GM12891 (cell line): Measurements from ENCODE around the gene ALK.

Experiments used
- PAX5 ChIP-seq: IDR thresholded peaks from 2 replicates; pipeline ENCODE4 v1.6.1; 2011; ENCODE audit warnings: low read length, moderate library complexity, mild to moderate bottlenecking; ENCODE audit not compliant: insufficient read depth, severe bottlenecking
- POLR2A ChIP-seq: IDR thresholded peaks from 2 replicates; pipeline ENCODE4 v1.6.1; 2011; ENCODE audit warnings: low read depth, low read length, control low read depth
- POLR2AphosphoS5 ChIP-seq: IDR thresholded peaks from 2 replicates; pipeline ENCODE4 v1.6.1; 2011; ENCODE audit warnings: low read depth, low read length, control low read depth
- POU2F2 ChIP-seq: IDR thresholded peaks from 2 replicates; pipeline ENCODE4 v1.6.1; 2011; ENCODE audit warnings: low read depth, mild to moderate bottlenecking, control low read depth, low read length, moderate library complexity
- SPI1 ChIP-seq: IDR thresholded peaks from 2 replicates; pipeline ENCODE4 v1.6.1; 2011; ENCODE audit warnings: low read depth, low read length, control low read depth
- TAF1 ChIP-seq: IDR thresholded peaks from 2 replicates; pipeline ENCODE4 v1.6.1; 2011; ENCODE audit warnings: low read depth, low read length, control low read depth

GRCh38 chr2:29478641-29479040 lies 442.7 kb downstream of the ALK start:
- TF ChIP-seq POLR2A: no peak
- no peak for TF ChIP-seq POLR2AphosphoS5
- TF ChIP-seq TAF1: no peak
- TF ChIP-seq PAX5: no peak
- no peak for TF ChIP-seq POU2F2
- no peak for TF ChIP-seq SPI1
